GM12878 (cell line): ENCODE measurements around the gene SMIM27. TPM values are rescaled to one million over a fixed set of nuclear protein-coding genes. Genes with fewer than 3 reads are reported as not detected.

Experiments used
- ATAC-seq: fragments of 200-7000 bp; cut with Tn5 transposase; 3 replicates; pipeline ENCODE4 v1.9.1; 2020; ENCODE audit warnings: mild to moderate bottlenecking, moderate library complexity
- BruUV-seq: library from RNA; stranded (reverse); fragments of 400-500 nt; replicated peaks from 2 replicates; lab custom pipeline; 2021; lab: Mats Ljungman, UMichigan
- CTCF ChIA-PET: fragments of 300-600 bp; sonication (Branson Sonifier 250); formaldehyde crosslinking; extraction: SDS; loops from one replicate; lab custom pipeline; 2021; ENCODE audit warnings: inconsistent platforms; lab: Yijun Ruan, JAX
- POLR2A ChIA-PET: fragments of 350-600 bp; formaldehyde crosslinking; extraction: SDS; loops from one replicate; lab custom pipeline; 2021; ENCODE audit warnings: inconsistent platforms; lab: Charles Lee
- RAD21 ChIA-PET: fragments of 300-600 bp; sonication (Branson Sonifier 250); formaldehyde crosslinking; loops from one replicate; lab custom pipeline; 2023; ENCODE audit warnings: antibody characterized with exemption; ENCODE audit not compliant: unreplicated experiment; lab: Charles Lee
- SMC1A ChIA-PET: fragments of 300-600 bp; sonication (Branson Sonifier 250); formaldehyde crosslinking; loops from one replicate; lab custom pipeline; 2023; ENCODE audit not compliant: unreplicated experiment, uncharacterized antibody; lab: Charles Lee
- DNase-seq: peaks from one replicate; pipeline ENCODE4 v3.0.0-alpha.2; 2011; ENCODE audit warnings: low read depth, low spot score
- FAIRE-seq: peaks from 3 replicates; lab custom pipeline; 2011; peaks lifted over from hg19 to GRCh38; lab: Jason Lieb, UNC
- H2AFZ ChIP-seq: 2 replicates; pipeline ENCODE4 v1.6.0; 2011; ENCODE audit warnings: low read depth, low read length, control low read depth; ENCODE audit not compliant: control insufficient read depth
- H3K27ac ChIP-seq: 2 replicates; pipeline ENCODE4 v1.5.1; 2011; ENCODE audit warnings: control low read depth; ENCODE audit not compliant: control insufficient read depth, insufficient read depth
- H3K27me3 ChIP-seq, 2 experiments: replicated peaks in 1 of 2; 2 replicates each; pipeline versions ENCODE4 v1.6.0 to v1.6.1; 2011; ENCODE audit warnings: low read length in 1 of 2; ENCODE audit not compliant: control insufficient read depth in 2 of 2, insufficient read depth in 2 of 2
- H3K36me3 ChIP-seq, 2 experiments: 2 replicates each; pipeline ENCODE4 v1.5.1; 2011; ENCODE audit warnings: low read length in 1 of 2; ENCODE audit not compliant: control insufficient read depth in 2 of 2, insufficient read depth in 2 of 2
- H3K4me1 ChIP-seq: 2 replicates; pipeline ENCODE4 v1.6.1; 2011; ENCODE audit warnings: mild to moderate bottlenecking, low read length, moderate library complexity, mixed read lengths; ENCODE audit not compliant: control insufficient read depth, insufficient read depth
- H3K4me2 ChIP-seq: 2 replicates; pipeline ENCODE4 v1.6.0; 2011; ENCODE audit warnings: control low read depth; ENCODE audit not compliant: control insufficient read depth, insufficient read depth
- H3K4me3 ChIP-seq: fragments of 200-600 bp; sonication (generic); 2 replicates; pipeline ENCODE4 v1.5.1; 2016
- H3K79me2 ChIP-seq: 2 replicates; pipeline ENCODE4 v1.6.0; 2011; ENCODE audit warnings: low read length; ENCODE audit not compliant: control insufficient read depth, insufficient read depth
- H3K9ac ChIP-seq: 2 replicates; pipeline ENCODE4 v1.8.0; 2011; ENCODE audit warnings: low read length, control low read depth, mixed read lengths; ENCODE audit not compliant: control insufficient read depth, insufficient read depth
- H3K9me3 ChIP-seq: replicated peaks from 3 replicates; pipeline ENCODE4 v1.5.1; 2011; ENCODE audit warnings: mild to moderate bottlenecking, low read length; ENCODE audit not compliant: control insufficient read depth, insufficient read depth
- H4K20me1 ChIP-seq: 2 replicates; pipeline ENCODE4 v1.6.0; 2011; ENCODE audit not compliant: control insufficient read depth, insufficient read depth
- CREB1 ChIP-seq: IDR thresholded peaks from 2 replicates; pipeline ENCODE4 v1.6.1; 2012; ENCODE audit warnings: low read depth, mild to moderate bottlenecking, inconsistent platforms
- EZH2 ChIP-seq: IDR thresholded peaks from 2 replicates; pipeline ENCODE4 v1.6.1; 2012; ENCODE audit warnings: low read depth, mild to moderate bottlenecking, control low read depth, inconsistent platforms, low read length, borderline replicate concordance; ENCODE audit not compliant: control insufficient read depth
- MXI1 ChIP-seq: fragments of 150-350 bp; IDR thresholded peaks from 2 replicates; pipeline ENCODE4 v1.6.1; 2011; ENCODE audit warnings: low read depth, mild to moderate bottlenecking, inconsistent platforms, low read length, improper control_type of control experiment
- NR2C1 ChIP-seq: fragments of 450-650 bp; IDR thresholded peaks from 2 replicates; pipeline ENCODE4 v1.6.1; 2017; ENCODE audit warnings: antibody characterized with exemption, mild to moderate bottlenecking, moderate library complexity
- RCOR1 ChIP-seq: conservative IDR thresholded peaks from 2 replicates; pipeline ENCODE4 v1.6.1; 2012; ENCODE audit warnings: low read depth, low read length, improper control_type of control experiment
- RELB ChIP-seq: fragments of 450-650 bp; IDR thresholded peaks from 2 replicates; pipeline ENCODE4 v1.6.1; 2017; ENCODE audit warnings: low read depth, mild to moderate bottlenecking, moderate library complexity
- RFX5 ChIP-seq: IDR thresholded peaks from 2 replicates; pipeline ENCODE4 v1.6.1; 2011; ENCODE audit warnings: low read depth, low read length, improper control_type of control experiment
- SMARCA5 ChIP-seq: fragments of 450-650 bp; IDR thresholded peaks from 2 replicates; pipeline ENCODE4 v1.6.1; 2017; ENCODE audit warnings: mild to moderate bottlenecking
- SMC3 ChIP-seq: IDR thresholded peaks from 2 replicates; pipeline ENCODE4 v1.6.1; 2011; ENCODE audit warnings: low read length, improper control_type of control experiment, borderline replicate concordance
- SREBF1 ChIP-seq: IDR thresholded peaks from 2 replicates; pipeline ENCODE4 v1.6.1; 2012; ENCODE audit warnings: mild to moderate bottlenecking, low read length
- TARDBP ChIP-seq: IDR thresholded peaks from 2 replicates; pipeline ENCODE4 v1.6.1; 2016; ENCODE audit warnings: borderline replicate concordance
- USF1 ChIP-seq: IDR thresholded peaks from 2 replicates; pipeline ENCODE4 v1.6.1; 2011; ENCODE audit warnings: borderline replicate concordance, low read depth, mild to moderate bottlenecking, moderate library complexity, mixed read lengths, low read length; ENCODE audit not compliant: insufficient read depth; ENCODE audit errors: extremely low read length
- ZNF687 ChIP-seq: fragments of 450-650 bp; IDR thresholded peaks from 2 replicates; pipeline ENCODE4 v1.6.1; 2017; ENCODE audit warnings: mild to moderate bottlenecking, moderate library complexity
- WGBS: methylation state at CpG from one replicate; pipeline ENCODE4 v1.1.6; 2016; ENCODE audit warnings: low lambda C conversion rate; ENCODE audit not compliant: insufficient replicate concordance, insufficient coverage; ENCODE audit errors: missing lambda C conversion rate; 5-methylcytosine and 5-hydroxymethylcytosine counted together
- in situ Hi-C: fragments of 300-500 bp; cut with MboI; formaldehyde crosslinking; loops from 9 replicates; pipeline ENCODE4 v1.14.3; 2018; ENCODE audit warnings: mixed read lengths
- intact Hi-C: fragments of 100-400 bp; cut with micrococcal nuclease; formaldehyde crosslinking; loops from one replicate; pipeline ENCODE4 v1.14.2; 2022; ENCODE audit not compliant: unreplicated experiment
- polyA plus RNA-seq, 11 experiments: library from polyadenylated mRNA; depleted of rRNA in 4 of 11; unstranded in 6 of 11; stranded (reverse) in 5 of 11; fragments of >200 nt; fragmentation: Nextera tagmentation in 4 of 11; fragmentation: Illumina TruSeq in 1 of 11; extraction: Ambion mirVana in 4 of 11; extraction: Trizol in 1 of 11; gene quantifications; 1 replicate in 1 of 11; 2 replicates in 10 of 11; pipeline versions ENCODE4 v1.2.1 to v1.2.3, GENCODE V29; 2011 to 2016; ENCODE audit warnings: inconsistent platforms in 2 of 11, missing spikeins in 2 of 11, low read depth in 1 of 11
- total RNA-seq, 4 experiments: library from RNA; depleted of rRNA in 3 of 4; stranded (reverse); fragments of >200 nt in 3 of 4; fragmentation: Illumina TruSeq in 1 of 4; extraction: Trizol in 1 of 4; gene quantifications; 2 replicates each; pipeline versions ENCODE4 v1.2.1 to v1.2.3, GENCODE V29; 2013 to 2021

SMIM27 gene
- total and polyA plus RNA-seq, 10 of the 15 experiments (the other 5 are each of a cell fraction or from before 2014, with no cell fraction given): 12.2 to 47.3 (median 26.5) TPM

- H3K36me3 ChIP-seq: no peaks in the 10 kb centered on the region
- POLR2A ChIA-PET: interaction anchor here (2.0 kb wide), 1 partner anchor 202 kb away, joined by 7 read pairs; no protein-coding TSS in a partner anchor
- intact Hi-C loops: loop anchor here (1.0 kb wide), 1 partner anchor 388 kb away; no protein-coding TSS in a partner anchor
- CTCF ChIA-PET: interaction anchor here (0.7 to 10.0 kb wide), 47 partner anchors 8 to 655 kb away, joined by 3 to 597 read pairs (median 5); partner anchors contain the start of genes ACO1, NDUFB6 and RIGI
- DNase-seq: no peak
- RAD21 ChIA-PET: interaction anchor here (0.7 to 12.1 kb wide), 8 partner anchors 9 to 393 kb away, joined by 3 to 368 read pairs (median 4); partner anchors contain the start of genes ACO1 and RIGI
- no peaks in the 10 kb centered on the region for H3K79me2 ChIP-seq
- H3K4me1 ChIP-seq: peaks cover 4% of the 10 kb centered on the region; the same call in 1 of the 2 replicates
- H3K9ac ChIP-seq: no peak overlapping the region
- H4K20me1 ChIP-seq: no peaks in the 10 kb centered on the region
- SMC1A ChIA-PET: interaction anchor here (0.6 to 7.5 kb wide), 18 partner anchors 8 to 394 kb away, joined by 3 to 285 read pairs (median 6); partner anchors contain the start of genes ACO1 and NDUFB6
- in situ Hi-C loops: no loop called here
- 13% methylated on average over 3 of the region's 3 CpGs for WGBS
- FAIRE-seq: no peak
- H3K27ac ChIP-seq: no peak overlapping the region
- H2AFZ ChIP-seq: no peak overlapping the region
- BruUV-seq: no TSS peak
- no peak overlapping the region for H3K4me3 ChIP-seq
- no peak for ATAC-seq
- H3K4me2 ChIP-seq: no peak overlapping the region
- H3K9me3 ChIP-seq: no peaks in the 10 kb centered on the region
- no peaks in the 10 kb centered on the region for H3K27me3 ChIP-seq
- TF ChIP-seq TARDBP: no peak
- no peak for TF ChIP-seq RELB
- TF ChIP-seq RFX5: no peak
- no peak for TF ChIP-seq ZNF687
- no peak for TF ChIP-seq CREB1
- no peak for TF ChIP-seq SMARCA5
- no peak for TF ChIP-seq USF1
- no peak for TF ChIP-seq SREBF1
- TF ChIP-seq EZH2: no peak
- no peak for TF ChIP-seq SMC3
- no peak for TF ChIP-seq RCOR1
- no peak for TF ChIP-seq NR2C1
- TF ChIP-seq MXI1: no peak
Observed at GRCh38 chr9:32580631-32581300, 28.6 kb downstream of the SMIM27 start.
